ENCODE results near the gene LCA5L. TPM values are rescaled to one million over a fixed set of nuclear protein-coding genes. Genes with fewer than 3 reads are reported as not detected.

Gene LCA5L
- total RNA-seq, 4 donors from 2014 or later, result 0.66 to 5.9 (median 1.9) TPM; not detected in 1

- TF ChIP-seq CTCF (IDR thresholded peaks at IDR 0.05) (no peak), POLR2A (IDR thresholded peaks at IDR 0.05) (no peak), EP300 (IDR thresholded peaks at IDR 0.05) (no peak)
- Histone ChIP-seq H3K27me3 (no peaks in the 10 kb centered on the region), H3K36me3 (peaks cover 0 to 22% (median 0%) of the 10 kb centered on the region in 3 donors), H3K9me3 (no peaks in the 10 kb centered on the region), H3K4me1 (no peaks in the 10 kb centered on the region), H3K4me3 (no peak overlapping the region), H3K27ac (no peak overlapping the region)
- 75 to 79% methylated on average over 3 of the region's 3 CpGs for WGBS, 2 donors
- no peak for DNase-seq (ENCODE audit: low spot score in 2 of 2)
Observed at GRCh38 chr21:39463308-39463707, 17.7 kb upstream of the LCA5L start.

GRCh38 chr21:39461419-39461818, 15.8 kb upstream of the LCA5L start:
- Histone ChIP-seq H3K4me3 (no peak overlapping the region), H3K27me3 (no peaks in the 10 kb centered on the region), H3K9me3 (no peaks in the 10 kb centered on the region), H3K36me3 (peaks cover 0 to 17% (median 0%) of the 10 kb centered on the region in 3 donors), H3K4me1 (no peaks in the 10 kb centered on the region), H3K27ac (no peak overlapping the region)
- TF ChIP-seq EP300 (IDR thresholded peaks at IDR 0.05) (no peak), POLR2A (IDR thresholded peaks at IDR 0.05) (no peak), CTCF (IDR thresholded peaks at IDR 0.05) (no peak)
- WGBS, 2 donors, result 84 to 91% methylated on average over 3 of the region's 3 CpGs
- DNase-seq (ENCODE audit: low spot score in 2 of 2), result no peak

- H3K4me3 ChIP-seq, result no peak overlapping the region
- TF ChIP-seq POLR2A (IDR thresholded peaks at IDR 0.05) (no peak), EP300 (IDR thresholded peaks at IDR 0.05) (no peak), CTCF (IDR thresholded peaks at IDR 0.05) (no peak)
- H3K27ac ChIP-seq, result no peak overlapping the region
- 85 to 90% methylated on average over 3 of the region's 3 CpGs for WGBS, 2 donors
- H3K27me3 ChIP-seq, result no peaks in the 10 kb centered on the region
- no peak for DNase-seq (ENCODE audit: low spot score in 2 of 2)
- no peaks in the 10 kb centered on the region for H3K9me3 ChIP-seq
- peaks cover 0 to 4% (median 0%) of the 10 kb centered on the region in 4 donors for H3K4me1 ChIP-seq
- H3K36me3 ChIP-seq, result no peaks in the 10 kb centered on the region
Observed at GRCh38 chr21:39456665-39457064, 11.1 kb upstream of the LCA5L start.

GRCh38 chr21:39454949-39455668, 9.5 kb upstream of the LCA5L start:
- peaks cover 0 to 13% (median 6%) of the 10 kb centered on the region in 4 donors for H3K4me1 ChIP-seq
- TF ChIP-seq CTCF (IDR thresholded peaks at IDR 0.05) (no peak), POLR2A (IDR thresholded peaks at IDR 0.05) (no peak), EP300 (IDR thresholded peaks at IDR 0.05) (no peak)

GRCh38 chr21:39453571-39454179, 8.1 kb upstream of the LCA5L start:
- TF ChIP-seq CTCF (IDR thresholded peaks at IDR 0.05) (no peak), EP300 (IDR thresholded peaks at IDR 0.05) (no peak), POLR2A (IDR thresholded peaks at IDR 0.05) (no peak)
- Histone ChIP-seq H3K4me1 (peaks cover 0 to 13% (median 6%) of the 10 kb centered on the region in 4 donors), H3K27ac (peak overlapping the region in 2 of 4 donors; percentile 84 to 92), H3K4me3 (no peak overlapping the region), H3K36me3 (no peaks in the 10 kb centered on the region), H3K27me3 (no peaks in the 10 kb centered on the region), H3K9me3 (no peaks in the 10 kb centered on the region)
- WGBS, 2 donors, result 96 to 100% methylated on average over 4 of the region's 4 CpGs
- DNase-seq (ENCODE audit: low spot score in 2 of 2), result no peak

More at GRCh38 chr21:39454949-39455668, 9.5 kb upstream of the LCA5L start:
- Histone ChIP-seq H3K4me3 (no peak overlapping the region), H3K9me3 (no peaks in the 10 kb centered on the region), H3K27me3 (no peaks in the 10 kb centered on the region), H3K27ac (peak overlapping the region in 1 of 4 donors; percentile 11), H3K36me3 (no peaks in the 10 kb centered on the region)
- 55 to 64% methylated on average over 6 of the region's 6 CpGs for WGBS, 2 donors
- DNase-seq (ENCODE audit: low spot score in 2 of 2), result no peak

Data from tibial nerve (tissue), 4 donors.